ENCODE results near the gene C1orf198.

The C1orf198 gene

GRCh38 chr1:230892018-230892491 is 23.7 kb upstream of the C1orf198 start:
- no peak for DNase-seq (ENCODE audit: low read depth)

- DNase-seq (ENCODE audit: low read depth): no peak
Observed at GRCh38 chr1:230891413-230891812, 23.1 kb upstream of the C1orf198 start.

- DNase-seq (ENCODE audit: low read depth): no peak
Observed at GRCh38 chr1:230884646-230885045, 16.3 kb upstream of the C1orf198 start.

- no peak for DNase-seq (ENCODE audit: low read depth)
Observed at GRCh38 chr1:230883967-230884366, 15.6 kb upstream of the C1orf198 start.

GRCh38 chr1:230879778-230880177 is 11.5 kb upstream of the C1orf198 start:
- no peak for DNase-seq (ENCODE audit: low read depth)

DNA sequence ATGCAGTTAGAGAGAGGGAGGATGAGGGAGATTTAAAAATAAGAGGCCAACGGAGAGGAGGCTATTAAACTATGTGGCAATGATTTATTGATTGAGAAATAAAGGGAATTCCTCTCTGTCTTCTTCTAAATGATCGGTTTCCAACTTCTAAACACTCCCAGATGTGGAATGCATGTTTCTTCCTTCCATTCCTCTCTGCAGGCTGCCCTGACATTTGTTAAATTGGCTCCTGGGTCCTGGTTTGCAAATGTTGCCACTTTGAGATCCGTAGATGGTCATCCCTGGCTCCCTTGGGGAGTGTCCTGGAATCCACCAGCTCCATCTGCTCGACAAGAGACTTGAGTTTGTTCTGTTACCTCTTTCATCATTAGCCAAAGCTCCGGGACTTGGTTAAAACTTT is 10.3 kb upstream of the C1orf198 start:
- peak; percentile 38 for DNase-seq (ENCODE audit: low read depth)

DNA sequence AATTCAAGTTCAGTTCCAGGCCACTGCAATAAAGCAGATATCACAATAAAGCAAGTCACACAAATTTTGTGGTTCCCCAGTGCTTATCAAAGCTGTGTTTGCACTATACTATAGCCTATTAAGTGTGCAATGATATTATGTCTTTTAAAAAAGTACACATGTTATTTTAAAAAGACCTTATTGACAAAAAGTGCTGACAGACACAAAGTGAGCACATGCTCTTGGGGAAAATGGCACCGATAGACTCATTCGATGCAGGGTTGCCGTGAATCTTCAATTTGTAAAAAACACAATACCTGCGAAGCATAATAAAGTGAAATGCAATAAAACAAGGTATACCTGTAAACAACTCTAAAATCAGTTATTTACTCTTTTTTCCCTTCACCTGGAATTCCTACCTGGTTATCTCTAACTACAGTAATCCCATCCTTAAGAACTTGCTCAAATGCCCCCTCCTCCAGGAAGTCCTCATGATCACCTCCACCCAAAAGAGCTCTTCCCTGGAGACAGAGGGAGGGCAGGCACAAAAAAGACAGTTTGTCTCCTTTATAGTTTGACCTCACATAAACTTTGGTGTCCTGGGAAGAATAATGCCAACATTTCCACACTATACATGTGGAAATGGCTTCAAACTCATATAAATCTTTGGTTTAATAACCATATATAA is 9.7 kb upstream of the C1orf198 start:
- DNase-seq (ENCODE audit: low read depth): no peak

- DNase-seq (ENCODE audit: low read depth): peak; percentile 50
Observed at GRCh38 chr1:230877146-230877923, 9.0 kb upstream of the C1orf198 start.

GRCh38 chr1:230876660-230877059 is 8.3 kb upstream of the C1orf198 start:
- DNase-seq (ENCODE audit: low read depth): no peak

- no peak for DNase-seq (ENCODE audit: low read depth)
Observed at GRCh38 chr1:230875370-230875769, 7.0 kb upstream of the C1orf198 start.

- no peak for DNase-seq (ENCODE audit: low read depth)
Observed at GRCh38 chr1:230870916-230871315, 2.6 kb upstream of the C1orf198 start.

- peak; percentile 71 for DNase-seq (ENCODE audit: low read depth)
Observed at GRCh38 chr1:230869500-230869899, 1.2 kb upstream of the C1orf198 start.

DNA sequence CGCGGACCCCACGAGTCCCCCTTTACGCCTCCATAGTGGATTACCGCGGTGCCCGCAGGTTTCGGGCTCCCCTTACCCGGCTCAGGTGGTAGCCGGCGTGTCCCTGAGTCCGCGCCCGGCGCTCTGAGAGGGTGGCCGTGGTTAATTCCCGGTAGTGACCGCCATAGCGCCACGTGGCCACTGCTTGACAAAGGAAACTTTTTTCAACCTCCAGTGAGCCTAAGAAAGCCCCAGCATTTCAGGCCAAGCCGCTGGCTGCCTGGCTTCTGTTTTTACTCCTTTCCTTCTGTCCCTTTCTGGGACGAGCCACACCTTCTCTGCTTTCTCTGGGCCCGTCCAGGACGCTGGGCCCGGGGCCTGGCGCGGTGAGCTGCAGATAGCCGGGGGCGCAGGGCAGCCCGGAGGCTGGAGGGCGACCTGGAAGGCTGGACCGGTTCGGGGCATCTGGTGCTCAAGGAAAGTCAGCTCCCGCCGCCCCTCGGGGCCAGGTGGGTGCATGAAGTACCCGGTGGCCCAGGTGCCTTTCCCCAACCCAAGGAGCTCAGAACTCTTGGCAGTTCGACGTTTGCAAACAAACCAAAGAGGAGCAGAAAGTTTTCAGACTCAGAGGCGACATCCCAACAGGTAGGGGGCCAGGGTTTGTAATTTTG is 540 bp upstream of the C1orf198 start:
- DNase-seq (ENCODE audit: low read depth): no peak

- DNase-seq (ENCODE audit: low read depth): no peak
Observed at GRCh38 chr1:230867101-230867902, 1.0 kb downstream of the C1orf198 start.

GRCh38 chr1:230866171-230867070 is 1.9 kb downstream of the C1orf198 start:
- DNase-seq (ENCODE audit: low read depth): no peak

DNA sequence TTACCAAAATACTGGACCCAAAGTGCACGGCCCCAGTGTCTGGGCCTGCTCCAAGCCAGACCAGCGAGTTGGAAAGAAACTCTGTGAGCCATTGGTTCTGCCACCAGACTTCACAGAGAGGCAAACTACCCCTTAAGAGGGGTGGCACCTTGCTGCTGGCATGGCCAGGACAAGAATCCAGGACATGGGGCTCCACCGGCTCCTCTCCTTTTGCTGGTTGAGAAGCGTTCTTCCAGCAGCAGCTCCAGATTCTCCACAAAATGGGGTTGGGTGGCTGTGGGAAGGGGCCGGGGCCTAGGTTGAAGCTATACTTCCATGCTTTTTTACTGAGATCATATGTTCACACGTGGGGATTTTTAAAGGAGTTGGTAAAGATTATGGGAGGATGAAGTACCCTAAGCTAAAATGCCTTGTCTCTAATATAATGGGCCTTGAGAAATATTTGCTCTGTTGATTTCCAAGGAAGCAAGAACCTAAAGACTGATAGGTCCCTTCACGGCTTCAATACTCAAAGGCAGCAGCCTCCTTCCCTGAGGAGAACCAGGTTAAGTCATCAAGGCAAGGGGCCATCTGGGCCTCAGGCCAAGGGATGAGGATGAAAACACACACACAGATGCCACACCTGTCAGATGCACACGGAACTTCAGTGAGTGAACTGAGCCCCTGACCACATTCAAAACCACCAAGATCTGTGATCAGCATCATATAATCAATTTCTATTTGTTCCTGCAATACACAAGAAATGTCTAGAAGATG is 3.1 kb downstream of the C1orf198 start:
- no peak for DNase-seq (ENCODE audit: low read depth)

DNA sequence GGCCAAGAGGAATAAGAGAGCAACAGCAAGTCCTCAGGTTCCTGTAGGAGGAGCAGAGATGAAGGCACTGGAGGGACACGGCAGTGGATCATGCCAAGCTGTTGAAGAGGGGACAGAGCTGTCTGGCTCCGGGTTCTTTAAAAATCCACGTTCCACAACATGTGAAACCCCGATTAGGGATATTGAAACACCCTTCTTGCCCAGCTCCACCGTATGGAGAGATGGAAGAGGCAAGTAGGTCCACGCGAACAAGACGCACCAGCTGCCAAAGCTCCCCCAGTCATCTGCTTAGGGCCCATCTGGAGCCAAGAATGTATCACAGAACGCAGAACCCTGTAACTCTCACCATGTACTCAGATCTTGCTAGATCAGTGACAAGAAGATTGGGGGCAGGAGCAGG is 3.9 kb downstream of the C1orf198 start:
- no peak for DNase-seq (ENCODE audit: low read depth)

DNA sequence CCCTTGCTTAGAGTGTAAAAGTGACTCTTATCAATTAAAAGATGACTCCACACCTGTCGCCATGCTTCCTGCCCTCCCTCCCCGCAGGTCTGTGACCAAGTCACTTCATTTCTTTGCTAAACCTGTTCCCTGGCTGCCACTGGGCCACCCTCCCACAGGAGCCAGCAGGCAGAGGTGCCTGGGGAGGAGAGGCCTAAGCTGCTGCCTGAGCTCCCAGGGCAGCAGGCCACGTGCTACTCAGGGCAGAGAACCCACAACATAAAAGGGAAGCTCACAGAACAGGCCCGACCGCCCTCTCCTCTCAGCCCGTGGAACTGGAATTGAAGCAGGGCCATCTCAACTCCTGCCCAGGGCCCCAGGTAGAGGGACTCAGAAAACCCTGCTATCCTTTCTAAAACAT is 4.9 kb downstream of the C1orf198 start:
- DNase-seq (ENCODE audit: low read depth): no peak

- peak; percentile 86 for DNase-seq (ENCODE audit: low read depth)
Observed at GRCh38 chr1:230861970-230862595, 6.2 kb downstream of the C1orf198 start.

DNA sequence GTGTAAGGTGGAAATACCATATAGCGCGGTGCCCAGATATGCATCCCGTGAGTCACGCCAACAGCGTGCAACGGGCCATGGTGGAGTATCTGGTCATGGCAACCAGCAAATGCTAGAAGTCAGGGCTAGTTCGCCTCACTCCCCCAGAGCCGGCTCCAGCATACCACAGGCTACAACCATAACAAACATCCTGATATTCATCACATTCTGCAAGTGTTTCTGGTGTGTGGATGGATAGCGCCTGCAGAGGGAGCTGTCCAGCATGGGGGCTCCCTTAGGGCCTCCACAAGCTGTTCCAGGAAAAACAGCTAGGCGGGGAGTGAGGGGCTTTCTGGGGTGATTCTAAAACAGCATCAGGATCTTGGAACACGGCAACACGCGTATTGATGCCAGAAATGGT is 6.8 kb downstream of the C1orf198 start:
- no peak for DNase-seq (ENCODE audit: low read depth)

Data from iris pigment epithelial cell (primary cell).